Keratinocyte (primary cell): ENCODE results near the gene TMPRSS11D. TPM values are rescaled to one million over a fixed set of nuclear protein-coding genes. Genes with fewer than 3 reads are reported as not detected.

Experiments
- DNase-seq: peaks from one replicate; pipeline ENCODE4 v3.0.0-alpha.2; 2011; ENCODE audit warnings: low read depth, missing footprints, low spot score
- FAIRE-seq: peaks from 2 replicates; lab custom pipeline; 2011; peaks lifted over from hg19 to GRCh38; lab: Jason Lieb, UNC
- H2AFZ ChIP-seq: 2 replicates; pipeline ENCODE4 v1.6.0; 2012; ENCODE audit warnings: low read length, control low read depth, inconsistent platforms; ENCODE audit not compliant: control insufficient read depth
- H3K27ac ChIP-seq: 2 replicates; pipeline ENCODE4 v1.5.1; 2011; ENCODE audit warnings: low read length; ENCODE audit not compliant: control insufficient read depth, insufficient read depth
- H3K27me3 ChIP-seq: 3 replicates; pipeline ENCODE4 v1.6.0; 2011; ENCODE audit warnings: low read length; ENCODE audit not compliant: control insufficient read depth, insufficient read depth; ENCODE audit errors: extremely low read depth
- H3K36me3 ChIP-seq, 2 experiments: 2 replicates in 1 of 2; 3 replicates in 1 of 2; pipeline ENCODE4 v1.5.1; 2011; ENCODE audit warnings: low read length in 2 of 2, mild to moderate bottlenecking in 1 of 2; ENCODE audit not compliant: control insufficient read depth in 2 of 2, insufficient read depth in 2 of 2; ENCODE audit errors: extremely low read depth in 1 of 2
- H3K4me1 ChIP-seq: 3 replicates; pipeline ENCODE4 v1.5.1; 2011; ENCODE audit warnings: low read length; ENCODE audit not compliant: control insufficient read depth, insufficient read depth; ENCODE audit errors: extremely low read depth
- H3K4me2 ChIP-seq: 3 replicates; pipeline ENCODE4 v1.6.0; 2011; ENCODE audit warnings: low read depth, low read length; ENCODE audit not compliant: control insufficient read depth, insufficient read depth; ENCODE audit errors: extremely low read depth
- H3K4me3 ChIP-seq, 3 experiments: fragments of 200-600 bp in 1 of 3; sonication (generic) in 1 of 3; 2 replicates in 2 of 3; 3 replicates in 1 of 3; pipeline ENCODE4 v1.5.1; 2011 to 2016; ENCODE audit warnings: low read length in 3 of 3, mild to moderate bottlenecking in 3 of 3, control low read depth in 2 of 3, inconsistent platforms in 1 of 3, low read depth in 1 of 3, mixed read lengths in 1 of 3, mixed run types in 1 of 3, moderate library complexity in 1 of 3; ENCODE audit not compliant: control insufficient read depth in 2 of 3, insufficient read depth in 2 of 3; ENCODE audit errors: extremely low read depth in 1 of 3
- H3K79me2 ChIP-seq: 2 replicates; pipeline ENCODE4 v1.6.0; 2012; ENCODE audit warnings: low read length; ENCODE audit not compliant: control insufficient read depth, insufficient read depth
- H3K9ac ChIP-seq: 3 replicates; pipeline ENCODE4 v1.6.0; 2011; ENCODE audit warnings: low read length; ENCODE audit not compliant: control insufficient read depth, insufficient read depth; ENCODE audit errors: extremely low read depth
- H3K9me1 ChIP-seq: 3 replicates; pipeline ENCODE4 v1.6.0; 2011; ENCODE audit warnings: low read length; ENCODE audit not compliant: control insufficient read depth, insufficient read depth; ENCODE audit errors: extremely low read depth
- H3K9me3 ChIP-seq: 2 replicates; pipeline ENCODE4 v1.5.1; 2012; ENCODE audit warnings: low read depth, low read length; ENCODE audit not compliant: control insufficient read depth
- H4K20me1 ChIP-seq: 3 replicates; pipeline ENCODE4 v1.6.0; 2011; ENCODE audit warnings: low read length; ENCODE audit not compliant: control insufficient read depth, insufficient read depth; ENCODE audit errors: extremely low read depth
- EZH2 ChIP-seq: IDR thresholded peaks from one replicate; pipeline ENCODE4 v1.6.1; 2012; ENCODE audit warnings: inconsistent platforms, mild to moderate bottlenecking, low read length, moderate library complexity
- dilution Hi-C: fragments of 300-500 bp; cut with MboI; formaldehyde crosslinking; loops from one replicate; pipeline ENCODE4 v1.7.0; 2020; ENCODE audit warnings: low sequenced_read_pairs; ENCODE audit not compliant: extremely low pct_ligation_motif_present
- polyA plus RNA-seq, 5 experiments: library from polyadenylated mRNA; depleted of rRNA in 3 of 5; stranded (reverse) in 3 of 5; stranded (forward) in 1 of 5; unstranded in 1 of 5; fragments of >200 nt; gene quantifications; 1 replicate in 1 of 5; 2 replicates in 3 of 5; 3 replicates in 1 of 5; pipeline versions ENCODE4 v1.2.1 to v1.2.3, GENCODE V29; 2011 to 2012; ENCODE audit warnings: missing spikeins in 2 of 5, low read depth in 1 of 5, low replicate concordance in 1 of 5
- TF ChIP-seq, protein P1 (sequence below), 3 experiments: IDR thresholded peaks in 1 of 3; conservative IDR thresholded peaks in 1 of 3; optimal IDR thresholded peaks in 1 of 3; 2 replicates in 2 of 3; 3 replicates in 1 of 3; pipeline versions ENCODE3 to v1.5.1; 2011; ENCODE audit warnings: low read length in 3 of 3, mild to moderate bottlenecking in 3 of 3, moderate library complexity in 2 of 3, control low read depth in 1 of 3, inconsistent platforms in 1 of 3; ENCODE audit not compliant: insufficient read depth in 2 of 3; ENCODE audit errors: extremely low read depth in 1 of 3

TMPRSS11D gene
- polyA plus RNA-seq, 1 donor (not counting 4 experiments of a cell fraction or from before 2014, with no cell fraction given) = 0.28 TPM

DNA sequence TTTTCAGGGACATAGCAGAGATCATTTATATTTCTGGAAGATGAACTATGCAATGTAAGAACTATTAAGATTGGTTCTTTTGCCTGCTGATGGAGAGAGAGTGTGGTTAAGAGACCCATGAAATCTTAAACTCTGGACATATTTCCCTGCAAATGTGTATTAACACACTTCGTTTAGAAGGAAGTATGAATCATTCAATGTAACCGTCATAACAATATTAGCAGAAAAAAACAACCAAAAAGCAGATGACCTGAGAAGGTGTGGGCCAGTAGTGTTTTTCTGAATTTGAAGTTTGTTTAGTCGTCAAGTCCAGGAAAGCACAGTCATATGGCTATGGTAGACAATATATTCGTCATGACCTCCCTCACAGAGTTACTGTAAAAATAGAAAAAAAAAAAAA is 2.5 kb upstream of the TMPRSS11D start:
- no peaks in the 10 kb centered on the region for H4K20me1 ChIP-seq
- H3K27me3 ChIP-seq = no peaks in the 10 kb centered on the region
- DNase-seq = no peak
- H3K9me3 ChIP-seq = no peaks in the 10 kb centered on the region
- dilution Hi-C loops = no loop called here
- H3K9ac ChIP-seq = peak overlapping the region; percentile 47
- peak; percentile 71 for FAIRE-seq
- H3K27ac ChIP-seq = peak overlapping the region; percentile 89
- TF ChIP-seq, protein P1, sequence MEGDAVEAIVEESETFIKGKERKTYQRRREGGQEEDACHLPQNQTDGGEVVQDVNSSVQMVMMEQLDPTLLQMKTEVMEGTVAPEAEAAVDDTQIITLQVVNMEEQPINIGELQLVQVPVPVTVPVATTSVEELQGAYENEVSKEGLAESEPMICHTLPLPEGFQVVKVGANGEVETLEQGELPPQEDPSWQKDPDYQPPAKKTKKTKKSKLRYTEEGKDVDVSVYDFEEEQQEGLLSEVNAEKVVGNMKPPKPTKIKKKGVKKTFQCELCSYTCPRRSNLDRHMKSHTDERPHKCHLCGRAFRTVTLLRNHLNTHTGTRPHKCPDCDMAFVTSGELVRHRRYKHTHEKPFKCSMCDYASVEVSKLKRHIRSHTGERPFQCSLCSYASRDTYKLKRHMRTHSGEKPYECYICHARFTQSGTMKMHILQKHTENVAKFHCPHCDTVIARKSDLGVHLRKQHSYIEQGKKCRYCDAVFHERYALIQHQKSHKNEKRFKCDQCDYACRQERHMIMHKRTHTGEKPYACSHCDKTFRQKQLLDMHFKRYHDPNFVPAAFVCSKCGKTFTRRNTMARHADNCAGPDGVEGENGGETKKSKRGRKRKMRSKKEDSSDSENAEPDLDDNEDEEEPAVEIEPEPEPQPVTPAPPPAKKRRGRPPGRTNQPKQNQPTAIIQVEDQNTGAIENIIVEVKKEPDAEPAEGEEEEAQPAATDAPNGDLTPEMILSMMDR (optimal IDR thresholded peaks at IDR 0.05 in 1 of 3, IDR thresholded peaks at IDR 0.05 in 1 of 3, conservative IDR thresholded peaks at IDR 0.05 in 1 of 3; ENCODE audit: extremely low read depth in 1 of 3, insufficient read depth in 2 of 3, low read length in 3 of 3) = no peak
- TF ChIP-seq EZH2 = no peak
- H3K79me2 ChIP-seq = no peaks in the 10 kb centered on the region
- peaks cover 38% of the 10 kb centered on the region for H3K4me1 ChIP-seq
- peak overlapping the region in 2 of 3 experiments; percentile 13 to 15 for H3K4me3 ChIP-seq
- H2AFZ ChIP-seq = peak overlapping the region; percentile 51
- no peaks in the 10 kb centered on the region for H3K36me3 ChIP-seq
- peak overlapping the region; percentile 64 for H3K4me2 ChIP-seq
- no peaks in the 10 kb centered on the region for H3K9me1 ChIP-seq

DNA sequence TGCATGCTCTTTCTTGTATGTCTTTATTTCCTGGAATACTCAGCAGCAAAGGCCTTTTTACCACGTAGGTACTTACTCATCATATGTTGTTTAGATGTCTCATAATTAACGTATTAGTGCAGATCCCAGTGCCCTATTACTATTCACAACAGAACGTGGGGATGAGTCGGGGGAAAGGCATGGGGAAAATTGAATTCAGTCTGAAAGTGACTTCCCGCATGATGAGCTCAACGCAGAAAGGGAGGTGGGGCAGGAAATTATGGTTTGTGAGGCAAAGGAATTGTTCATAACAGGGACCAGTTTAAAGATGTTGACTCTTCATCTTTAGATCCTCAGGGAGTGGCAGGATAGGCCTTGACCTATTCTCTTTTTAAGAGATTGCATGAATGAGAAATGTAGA is 2.0 kb upstream of the TMPRSS11D start:
- dilution Hi-C loops = no loop called here
- peaks cover 42% of the 10 kb centered on the region for H3K4me1 ChIP-seq
- peak; percentile 97 for FAIRE-seq
- H3K79me2 ChIP-seq = no peaks in the 10 kb centered on the region
- no peaks in the 10 kb centered on the region for H3K9me1 ChIP-seq
- H3K4me3 ChIP-seq = peak overlapping the region in 1 of 3 experiments; percentile 15
- H3K9ac ChIP-seq = peak overlapping the region; percentile 47
- H3K9me3 ChIP-seq = no peaks in the 10 kb centered on the region
- peak overlapping the region; percentile 51 for H2AFZ ChIP-seq
- H3K36me3 ChIP-seq = no peaks in the 10 kb centered on the region
- H3K27me3 ChIP-seq = no peaks in the 10 kb centered on the region
- peak overlapping the region; percentile 64 for H3K4me2 ChIP-seq
- H4K20me1 ChIP-seq = no peaks in the 10 kb centered on the region
- no peak for TF ChIP-seq EZH2
- TF ChIP-seq, protein P1 (optimal IDR thresholded peaks at IDR 0.05 in 1 of 3, IDR thresholded peaks at IDR 0.05 in 1 of 3, conservative IDR thresholded peaks at IDR 0.05 in 1 of 3; ENCODE audit: extremely low read depth in 1 of 3, insufficient read depth in 2 of 3, low read length in 3 of 3) = no peak
- peak; percentile 81 for DNase-seq
- H3K27ac ChIP-seq = peak overlapping the region; percentile 89
